Cerebellar cortex (tissue), 1 donor: ENCODE results near the gene STAC.
"Not testable (repeated sequence)": the region's sequence is repeated elsewhere in the genome, so short reads cannot be mapped to it uniquely, and the experiment has no call there.

Experiments used
- DNase-seq: peaks from one replicate; pipeline ENCODE4 v3.0.0-alpha.2; 2015; ENCODE audit warnings: low spot score

The STAC gene

DNA sequence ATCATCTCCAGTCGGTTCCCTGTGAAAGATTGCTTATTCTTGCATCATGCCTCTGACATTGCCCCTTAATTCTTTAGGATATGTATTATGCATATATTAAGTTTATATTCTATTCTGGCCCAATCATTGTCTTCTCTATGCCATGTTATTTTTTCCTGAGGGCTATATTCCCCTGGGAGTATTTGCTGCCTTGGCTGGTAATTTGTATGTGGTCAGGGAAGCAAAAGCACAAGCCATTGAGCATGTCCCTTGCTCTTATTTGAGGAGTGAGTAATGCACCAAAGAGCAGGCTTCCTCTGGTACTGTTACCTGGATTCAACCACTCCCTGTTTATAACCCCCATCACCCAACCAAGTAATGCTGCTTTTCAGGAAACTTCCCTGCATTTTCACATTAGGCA, 36.3 kb downstream of the STAC start:
- no peak for DNase-seq

- no peak for DNase-seq
These were observed 36.9 kb downstream of the STAC start for GRCh38 chr3:36417237-36417636.

- DNase-seq: no peak
These were observed 38.0 kb downstream of the STAC start for GRCh38 chr3:36418296-36418695.

DNA sequence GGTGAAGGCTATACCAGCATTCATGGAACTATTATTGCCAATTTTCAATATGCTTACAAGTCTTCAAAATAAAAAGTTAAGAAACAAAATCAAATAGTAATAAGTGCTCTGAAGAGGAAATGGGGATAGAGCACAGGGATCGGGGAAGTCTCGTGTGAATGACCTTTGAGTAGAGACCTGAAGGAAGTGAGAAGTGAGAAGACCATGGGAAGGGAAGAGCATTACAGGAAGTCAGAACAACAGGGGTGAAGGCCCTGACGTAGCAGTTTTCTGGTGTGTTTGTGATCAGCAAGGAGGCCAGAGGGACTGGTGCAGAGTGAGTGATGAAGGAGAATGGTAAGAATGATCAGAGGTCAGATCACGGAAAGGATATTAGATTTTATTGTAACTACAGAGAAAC, 48.1 kb downstream of the STAC start:
- no peak for DNase-seq

GRCh38 chr3:36429986-36430485, 49.7 kb downstream of the STAC start:
- no peak for DNase-seq

- no peak for DNase-seq
These were observed 53.2 kb downstream of the STAC start for GRCh38 chr3:36433511-36433910.

DNA sequence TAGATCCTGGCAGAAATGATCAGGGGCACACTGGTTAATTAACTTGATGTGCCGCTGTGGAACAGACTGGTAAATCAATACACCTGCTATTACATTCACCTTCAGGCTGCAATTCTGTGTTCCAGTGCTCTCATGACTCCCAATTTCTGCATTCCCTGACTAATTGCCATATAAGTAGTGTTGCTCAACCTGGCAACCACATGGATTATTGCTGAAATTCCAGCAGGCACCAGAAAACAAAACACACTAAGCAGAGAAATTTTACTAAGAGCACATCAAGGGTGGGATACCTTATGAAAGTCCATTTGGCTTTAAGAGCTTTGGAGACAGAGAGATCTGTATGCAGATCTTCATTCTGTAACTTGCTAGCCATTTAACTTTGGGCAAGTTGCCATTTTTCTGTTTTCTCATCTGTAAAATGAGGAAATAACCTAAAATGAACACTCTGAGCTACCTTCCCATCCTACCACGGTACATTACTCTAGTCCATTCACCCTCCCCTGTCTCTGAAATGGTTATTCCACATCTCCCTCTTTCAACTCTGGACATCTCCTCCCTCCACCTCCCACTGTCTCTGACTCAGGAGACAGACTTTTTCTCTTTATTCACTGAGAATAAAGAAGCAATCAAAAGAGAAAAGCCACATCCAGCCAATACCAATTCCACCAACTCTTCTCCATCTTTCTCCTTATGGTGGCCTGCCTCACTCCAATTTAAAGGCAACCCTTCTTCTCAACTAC, 54.6 kb downstream of the STAC start:
- peak; percentile 38 for DNase-seq

GRCh38 chr3:36443028-36443686, 62.9 kb downstream of the STAC start:
- DNase-seq: no peak

DNA sequence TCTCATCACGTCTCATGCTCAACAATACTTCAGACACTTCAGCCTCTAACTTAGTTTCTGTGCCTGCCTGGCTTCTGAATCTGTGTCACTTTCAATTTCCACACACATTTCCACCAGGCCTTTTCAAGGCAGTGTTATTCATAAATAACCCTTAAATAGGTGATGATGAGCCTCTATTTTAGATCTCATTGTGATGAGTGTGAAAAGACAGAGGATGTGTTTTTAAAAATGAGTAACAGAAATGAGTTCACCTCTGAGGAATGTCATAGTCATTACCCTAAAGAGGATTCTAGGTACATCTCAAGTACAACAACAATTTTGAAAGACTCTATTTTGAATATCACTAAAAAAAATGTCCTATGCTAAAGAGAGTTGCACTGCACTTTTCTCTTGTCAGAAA, 64.6 kb downstream of the STAC start:
- DNase-seq: no peak

GRCh38 chr3:36446276-36446675, 66.0 kb downstream of the STAC start:
- DNase-seq: no peak

- DNase-seq: no peak
These were observed 66.8 kb downstream of the STAC start for GRCh38 chr3:36447061-36447460.

- DNase-seq: no peak
These were observed 71.5 kb downstream of the STAC start for GRCh38 chr3:36451816-36452215.

DNA sequence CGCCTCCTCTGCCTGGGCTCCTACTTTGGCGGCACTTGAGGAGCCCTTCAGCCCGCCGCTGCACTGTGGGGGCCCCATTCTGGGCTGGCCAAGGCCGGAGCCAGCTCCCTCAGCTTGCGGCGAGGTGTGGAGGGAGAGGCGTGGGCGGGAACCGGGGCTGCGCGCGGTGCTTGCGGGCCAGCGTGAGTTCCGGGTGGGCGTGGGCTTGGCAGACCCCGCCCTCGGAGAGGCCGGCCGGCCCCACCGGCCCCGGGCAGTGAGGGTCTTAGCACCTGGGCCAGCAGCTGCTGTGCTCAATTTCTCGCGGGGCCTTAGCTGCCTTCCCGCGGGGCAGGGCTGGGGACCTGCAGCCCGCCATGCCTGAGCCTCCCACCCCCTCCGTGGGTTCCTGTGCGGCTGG, 72.9 kb downstream of the STAC start:
- not testable (repeated sequence) for DNase-seq

GRCh38 chr3:36453896-36454295, 73.6 kb downstream of the STAC start:
- DNase-seq: not testable (repeated sequence)

GRCh38 chr3:36455406-36455805, 75.1 kb downstream of the STAC start:
- peak; percentile 53 for DNase-seq

- DNase-seq: no peak
These were observed 76.5 kb downstream of the STAC start for GRCh38 chr3:36456784-36457183.

GRCh38 chr3:36457667-36458066, 77.4 kb downstream of the STAC start:
- no peak for DNase-seq

DNA sequence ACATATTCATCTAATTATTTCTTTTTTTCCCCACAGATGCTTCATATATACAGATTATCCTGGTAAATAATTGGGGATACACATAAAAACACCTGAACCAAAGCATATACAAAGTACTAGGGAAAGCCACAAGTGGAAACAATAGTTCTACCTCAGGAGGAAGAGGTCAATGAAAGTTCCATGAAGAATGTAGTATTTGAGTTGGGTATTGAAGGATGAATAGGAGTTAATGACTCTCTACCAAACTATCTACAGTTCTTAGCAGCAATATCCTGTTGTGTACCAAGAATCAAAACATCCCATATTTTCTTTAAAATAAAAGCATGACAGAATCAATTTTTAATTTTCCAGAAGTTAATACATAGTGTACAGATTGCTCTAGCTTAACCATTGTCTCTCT, 78.9 kb downstream of the STAC start:
- no peak for DNase-seq

GRCh38 chr3:36461597-36461996, 81.3 kb downstream of the STAC start:
- DNase-seq: no peak

DNA sequence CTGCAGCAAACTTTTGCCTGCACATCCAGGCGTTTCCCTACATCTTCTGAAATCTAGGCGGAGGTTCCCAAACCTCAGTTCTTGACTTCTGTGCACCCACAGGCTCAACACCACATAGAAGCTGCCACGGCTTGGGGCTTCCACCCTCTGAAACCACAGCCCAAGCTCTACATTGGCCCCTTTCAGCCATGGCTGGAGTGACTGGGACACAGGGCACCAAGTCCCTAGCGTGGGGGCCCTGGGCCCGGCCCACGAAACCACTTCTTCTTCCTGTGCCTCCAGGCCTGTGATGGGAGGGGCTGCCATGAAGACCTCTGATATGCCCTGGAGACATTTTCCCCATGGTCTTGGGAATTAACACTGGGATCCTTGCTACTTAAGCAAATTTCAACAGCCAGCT, 91.7 kb downstream of the STAC start:
- not testable (repeated sequence) for DNase-seq

GRCh38 chr3:36475558-36475957, 95.3 kb downstream of the STAC start:
- no peak for DNase-seq

DNA sequence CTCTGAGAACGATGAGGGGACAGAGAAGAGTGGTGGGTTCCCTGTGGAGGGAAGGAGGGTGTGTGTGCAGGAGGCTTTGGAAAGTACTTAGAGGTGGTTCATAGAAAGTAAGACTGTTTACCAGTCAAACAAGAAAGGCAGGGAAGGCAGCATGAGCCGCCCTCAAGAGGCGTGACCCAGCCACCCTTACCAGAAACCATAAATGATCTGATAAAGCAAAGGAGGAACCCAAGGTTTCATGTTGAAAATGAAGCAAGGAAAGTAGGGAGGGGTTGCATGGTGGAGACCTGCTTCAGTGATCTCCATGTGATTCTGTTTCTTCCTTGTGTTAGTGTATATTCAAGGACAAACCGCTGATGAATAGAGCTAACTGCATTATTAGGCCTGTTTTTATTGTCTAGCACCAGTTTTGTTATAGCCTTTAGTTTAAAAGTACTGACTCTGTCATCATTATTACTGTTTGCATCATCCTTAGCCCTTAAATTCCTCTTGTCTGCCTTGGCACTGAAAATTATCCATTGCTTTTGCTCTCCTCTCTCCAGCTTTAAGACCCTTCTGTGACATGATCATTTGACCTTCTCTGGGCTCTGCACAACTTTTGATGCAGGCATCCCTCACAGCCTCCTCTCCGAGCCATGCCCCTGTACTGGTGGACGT, 96.1 kb downstream of the STAC start:
- no peak for DNase-seq

GRCh38 chr3:36477655-36478054, 97.4 kb downstream of the STAC start:
- no peak for DNase-seq
